Measurements from ENCODE around the gene PDLIM3. TPM values are rescaled to one million over a fixed set of nuclear protein-coding genes. Genes with fewer than 3 reads are reported as not detected.

PDLIM3 gene
- total and polyA plus RNA-seq, 2 of the 13 experiments (the other 11 are each of a cell fraction or from before 2014, with no cell fraction given) = 5.9 to 14.0 TPM

DNA sequence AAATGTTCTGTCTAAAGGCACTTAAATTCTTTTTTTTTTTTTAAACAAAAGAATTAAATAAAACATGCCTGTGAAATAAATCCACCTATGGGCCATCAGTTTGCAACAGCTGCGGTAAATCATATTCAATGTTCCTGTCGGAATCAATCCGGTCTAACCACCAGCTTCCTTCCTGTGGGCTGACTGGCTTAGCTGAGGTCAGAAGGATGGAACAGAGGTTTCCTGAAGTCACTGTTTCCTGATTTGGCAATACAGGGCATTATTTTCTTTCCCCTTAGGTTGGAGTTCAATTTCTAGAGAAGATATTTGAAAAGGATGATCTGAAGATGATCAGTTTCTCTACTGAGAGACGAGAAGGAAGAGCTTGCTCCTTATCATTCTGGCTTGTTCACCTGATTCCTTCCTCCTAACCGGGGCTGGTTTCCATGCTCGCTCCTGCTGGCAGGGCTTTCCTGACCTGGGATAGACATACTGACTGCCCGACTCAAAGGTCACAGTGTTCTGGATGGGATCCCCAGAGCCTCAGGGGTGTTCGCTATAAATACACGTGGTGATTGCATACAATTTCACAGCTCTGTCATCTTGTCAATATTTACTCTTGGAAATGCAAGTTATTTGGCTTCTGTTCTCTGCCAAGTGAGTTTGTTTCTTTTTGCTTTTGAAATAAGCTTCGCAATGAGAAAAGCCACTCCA lies 21.7 kb downstream of the PDLIM3 start (continued):
- TF ChIP-seq, protein P1, sequence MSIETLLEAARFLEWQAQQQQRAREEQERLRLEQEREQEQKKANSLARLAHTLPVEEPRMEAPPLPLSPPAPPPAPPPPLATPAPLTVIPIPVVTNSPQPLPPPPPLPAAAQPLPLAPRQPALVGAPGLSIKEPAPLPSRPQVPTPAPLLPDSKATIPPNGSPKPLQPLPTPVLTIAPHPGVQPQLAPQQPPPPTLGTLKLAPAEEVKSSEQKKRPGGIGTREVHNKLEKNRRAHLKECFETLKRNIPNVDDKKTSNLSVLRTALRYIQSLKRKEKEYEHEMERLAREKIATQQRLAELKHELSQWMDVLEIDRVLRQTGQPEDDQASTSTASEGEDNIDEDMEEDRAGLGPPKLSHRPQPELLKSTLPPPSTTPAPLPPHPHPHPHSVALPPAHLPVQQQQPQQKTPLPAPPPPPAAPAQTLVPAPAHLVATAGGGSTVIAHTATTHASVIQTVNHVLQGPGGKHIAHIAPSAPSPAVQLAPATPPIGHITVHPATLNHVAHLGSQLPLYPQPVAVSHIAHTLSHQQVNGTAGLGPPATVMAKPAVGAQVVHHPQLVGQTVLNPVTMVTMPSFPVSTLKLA (IDR thresholded peaks at IDR 0.05) = peak; percentile 50; the same call in 1 of the 2 replicates
- TF ChIP-seq NFATC3 (CRISPR knock-in tag; IDR thresholded peaks at IDR 0.05) (no peak), SOX6 (IDR thresholded peaks at IDR 0.05) (no peak), SOX6 (CRISPR knock-in tag; IDR thresholded peaks at IDR 0.05) (peak; percentile 74; the same call in 1 of the 2 replicates), HNF4G (IDR thresholded peaks at IDR 0.05; ENCODE audit: borderline replicate concordance, low read depth, low read length) (peak; percentile 30; the same call in 1 of the 2 replicates), HNF4G (CRISPR knock-in tag; IDR thresholded peaks at IDR 0.05; ENCODE audit: borderline replicate concordance, low read depth) (no peak), KLF9 (CRISPR knock-in tag; IDR thresholded peaks at IDR 0.05; ENCODE audit: low read depth) (no peak), TBX2 (CRISPR knock-in tag; IDR thresholded peaks at IDR 0.05; ENCODE audit: borderline replicate concordance) (peak; percentile 66; the same call in 1 of the 2 replicates), TBP (CRISPR knock-in tag; IDR thresholded peaks at IDR 0.05) (no peak), RXRB (CRISPR knock-in tag; IDR thresholded peaks at IDR 0.05; ENCODE audit: borderline replicate concordance) (0 out of 2 replicates have a peak, but pooled peaks have one; percentile 13), BCL6 (CRISPR knock-in tag; IDR thresholded peaks at IDR 0.05) (peak; percentile 47; the same call in 1 of the 2 replicates), ZNF17 (CRISPR knock-in tag; IDR thresholded peaks at IDR 0.05) (no peak), KAT8 (CRISPR knock-in tag; IDR thresholded peaks at IDR 0.05) (peak; percentile 32; the same call in 1 of the 2 replicates), THAP11 (CRISPR knock-in tag; IDR thresholded peaks at IDR 0.05) (peak; percentile 46), CEBPB (IDR thresholded peaks at IDR 0.05; ENCODE audit: borderline replicate concordance, low read depth, low read length) (peak; percentile 52; the same call in 1 of the 2 replicates), ZFY (CRISPR knock-in tag; IDR thresholded peaks at IDR 0.05) (0 out of 2 replicates have a peak, but pooled peaks have one; percentile 18), FOXK1 (CRISPR knock-in tag; IDR thresholded peaks at IDR 0.05; ENCODE audit: borderline replicate concordance, low read depth) (peak; percentile 70; the same call in 1 of the 2 replicates)
- TF ChIP-seq, protein P2, sequence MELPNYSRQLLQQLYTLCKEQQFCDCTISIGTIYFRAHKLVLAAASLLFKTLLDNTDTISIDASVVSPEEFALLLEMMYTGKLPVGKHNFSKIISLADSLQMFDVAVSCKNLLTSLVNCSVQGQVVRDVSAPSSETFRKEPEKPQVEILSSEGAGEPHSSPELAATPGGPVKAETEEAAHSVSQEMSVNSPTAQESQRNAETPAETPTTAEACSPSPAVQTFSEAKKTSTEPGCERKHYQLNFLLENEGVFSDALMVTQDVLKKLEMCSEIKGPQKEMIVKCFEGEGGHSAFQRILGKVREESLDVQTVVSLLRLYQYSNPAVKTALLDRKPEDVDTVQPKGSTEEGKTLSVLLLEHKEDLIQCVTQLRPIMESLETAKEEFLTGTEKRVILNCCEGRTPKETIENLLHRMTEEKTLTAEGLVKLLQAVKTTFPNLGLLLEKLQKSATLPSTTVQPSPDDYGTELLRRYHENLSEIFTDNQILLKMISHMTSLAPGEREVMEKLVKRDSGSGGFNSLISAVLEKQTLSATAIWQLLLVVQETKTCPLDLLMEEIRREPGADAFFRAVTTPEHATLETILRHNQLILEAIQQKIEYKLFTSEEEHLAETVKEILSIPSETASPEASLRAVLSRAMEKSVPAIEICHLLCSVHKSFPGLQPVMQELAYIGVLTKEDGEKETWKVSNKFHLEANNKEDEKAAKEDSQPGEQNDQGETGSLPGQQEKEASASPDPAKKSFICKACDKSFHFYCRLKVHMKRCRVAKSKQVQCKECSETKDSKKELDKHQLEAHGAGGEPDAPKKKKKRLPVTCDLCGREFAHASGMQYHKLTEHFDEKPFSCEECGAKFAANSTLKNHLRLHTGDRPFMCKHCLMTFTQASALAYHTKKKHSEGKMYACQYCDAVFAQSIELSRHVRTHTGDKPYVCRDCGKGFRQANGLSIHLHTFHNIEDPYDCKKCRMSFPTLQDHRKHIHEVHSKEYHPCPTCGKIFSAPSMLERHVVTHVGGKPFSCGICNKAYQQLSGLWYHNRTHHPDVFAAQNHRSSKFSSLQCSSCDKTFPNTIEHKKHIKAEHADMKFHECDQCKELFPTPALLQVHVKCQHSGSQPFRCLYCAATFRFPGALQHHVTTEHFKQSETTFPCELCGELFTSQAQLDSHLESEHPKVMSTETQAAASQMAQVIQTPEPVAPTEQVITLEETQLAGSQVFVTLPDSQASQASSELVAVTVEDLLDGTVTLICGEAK (IDR thresholded peaks at IDR 0.05) = no peak
- TF ChIP-seq, protein P2 (CRISPR knock-in tag; IDR thresholded peaks at IDR 0.05) = no peak
- TF ChIP-seq, protein P3, sequence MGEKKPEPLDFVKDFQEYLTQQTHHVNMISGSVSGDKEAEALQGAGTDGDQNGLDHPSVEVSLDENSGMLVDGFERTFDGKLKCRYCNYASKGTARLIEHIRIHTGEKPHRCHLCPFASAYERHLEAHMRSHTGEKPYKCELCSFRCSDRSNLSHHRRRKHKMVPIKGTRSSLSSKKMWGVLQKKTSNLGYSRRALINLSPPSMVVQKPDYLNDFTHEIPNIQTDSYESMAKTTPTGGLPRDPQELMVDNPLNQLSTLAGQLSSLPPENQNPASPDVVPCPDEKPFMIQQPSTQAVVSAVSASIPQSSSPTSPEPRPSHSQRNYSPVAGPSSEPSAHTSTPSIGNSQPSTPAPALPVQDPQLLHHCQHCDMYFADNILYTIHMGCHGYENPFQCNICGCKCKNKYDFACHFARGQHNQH (CRISPR knock-in tag; IDR thresholded peaks at IDR 0.05) = peak; percentile 28; the same call in 1 of the 2 replicates
